ENCODE results near the gene RFK.

DNA sequence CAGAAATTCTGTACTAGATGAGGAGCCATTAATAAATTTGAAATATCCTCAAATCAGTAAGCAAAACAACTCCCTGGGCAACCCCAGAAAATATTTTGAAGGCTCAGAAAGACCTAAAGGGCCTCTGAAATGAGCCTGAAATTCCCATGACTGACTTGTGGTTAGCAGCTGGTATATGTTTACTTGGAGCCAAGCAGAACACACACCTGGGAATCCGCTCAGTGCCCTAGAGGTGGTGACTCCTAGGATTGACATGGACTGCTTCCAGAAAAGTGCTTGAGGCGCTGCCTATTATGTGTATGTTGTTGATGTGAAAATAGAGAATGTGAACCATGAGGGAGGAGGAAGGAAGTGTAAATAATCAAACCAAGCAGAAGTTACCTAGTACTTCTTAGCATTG is 14.7 kb downstream of the RFK start:
- TF ChIP-seq CTCF (conservative IDR thresholded peaks at IDR 0.05; ENCODE audit: low read length) (no peak), EZH2phosphoT487 (IDR thresholded peaks at IDR 0.05; ENCODE audit: borderline replicate concordance) (no peak)
